Hepatic stellate cell (primary cell): ENCODE measurements around the gene GRK5.

Source experiments
- DNase-seq: peaks from one replicate; pipeline ENCODE4 v3.0.0; 2011; ENCODE audit warnings: low spot score

The GRK5 gene

DNA sequence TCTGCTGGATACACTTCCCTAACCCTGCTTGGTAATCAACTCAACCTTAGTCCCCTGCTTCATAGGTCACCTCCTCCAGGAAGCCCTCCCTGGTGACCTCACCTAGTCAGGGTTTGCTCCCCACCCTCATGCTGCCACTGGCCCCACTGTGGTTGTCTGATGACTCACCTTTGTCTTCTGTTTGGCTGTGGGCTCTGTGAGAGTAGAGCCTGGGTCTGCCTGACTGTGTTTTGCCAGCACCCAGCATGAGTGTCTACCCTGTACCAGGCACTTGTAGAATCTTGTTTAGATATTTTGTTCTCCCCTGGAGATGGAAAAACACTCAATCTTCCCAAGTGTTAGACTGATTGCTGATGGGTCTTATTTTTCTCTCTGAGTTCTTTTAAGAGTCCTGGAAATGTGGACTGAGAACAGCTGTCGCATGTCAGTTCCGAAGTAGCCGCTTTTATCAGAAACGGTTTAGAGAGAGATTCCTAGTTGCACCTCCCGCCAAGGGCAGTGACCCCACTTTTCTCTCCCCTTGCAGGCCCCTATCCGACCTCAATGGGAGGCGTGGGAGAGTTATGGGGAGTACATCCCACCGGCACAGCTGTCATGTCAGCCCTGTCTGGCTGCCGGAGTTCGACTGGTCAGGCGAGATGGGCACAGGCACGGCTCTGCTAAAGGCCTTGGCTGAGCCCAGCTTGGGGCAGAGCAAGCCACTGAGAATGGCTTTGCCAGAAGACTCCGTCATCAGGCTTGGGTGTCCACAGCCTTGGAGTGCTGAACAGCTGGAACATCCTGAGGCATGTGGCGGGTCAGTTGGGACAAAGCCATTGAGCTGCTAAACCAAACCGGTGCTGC, 134.3 kb downstream of the GRK5 start:
- peak; percentile 82 for DNase-seq

DNA sequence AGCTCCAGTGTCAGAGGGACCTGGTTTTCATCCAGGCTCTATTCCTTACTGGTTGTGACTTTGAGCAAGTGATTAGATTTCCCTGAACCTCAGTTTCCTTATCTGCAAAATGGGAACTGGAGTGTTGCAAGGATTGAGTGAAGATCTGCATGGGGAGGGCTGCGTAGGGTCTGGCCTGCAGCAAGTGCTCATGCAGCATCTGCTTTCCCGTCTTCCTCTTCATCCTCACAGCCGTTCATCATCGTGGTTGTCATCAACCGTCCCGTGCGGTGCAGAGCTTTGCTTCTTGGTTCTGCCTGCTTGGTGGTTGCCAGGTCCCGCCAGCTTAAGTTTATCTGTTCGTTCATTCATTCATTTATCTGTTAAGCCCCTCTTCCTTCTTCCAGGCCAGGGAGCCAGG, 135.0 kb downstream of the GRK5 start:
- DNase-seq: no peak

DNA sequence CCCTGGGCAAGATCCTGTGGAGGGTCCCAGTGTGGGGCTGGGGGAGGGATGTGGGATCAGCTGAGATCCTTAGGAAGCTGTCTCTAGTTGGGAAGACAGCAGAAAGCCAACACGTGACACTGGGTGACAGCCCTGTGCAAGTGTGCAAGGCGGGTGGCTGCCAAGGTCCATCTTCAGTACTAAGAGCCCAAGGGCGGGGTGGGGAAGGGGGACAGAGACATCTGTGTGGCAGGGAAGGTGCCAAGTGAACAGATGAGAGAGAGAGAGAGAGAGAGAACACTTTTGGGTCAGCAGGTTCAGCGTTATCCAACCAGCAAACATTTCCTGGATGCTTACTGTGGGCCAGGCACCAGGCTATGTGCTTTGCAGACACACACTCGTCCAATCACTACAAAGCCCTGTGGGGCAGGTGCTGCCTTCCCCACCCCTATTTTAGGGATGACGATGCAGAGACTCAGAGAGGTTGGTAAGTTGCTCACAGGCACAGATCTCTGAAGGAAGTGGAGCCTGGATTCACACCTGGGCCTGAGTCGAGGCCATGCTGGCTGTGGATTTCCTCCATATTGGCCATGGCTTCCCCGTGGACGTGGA, 135.7 kb downstream of the GRK5 start:
- DNase-seq: no peak

DNA sequence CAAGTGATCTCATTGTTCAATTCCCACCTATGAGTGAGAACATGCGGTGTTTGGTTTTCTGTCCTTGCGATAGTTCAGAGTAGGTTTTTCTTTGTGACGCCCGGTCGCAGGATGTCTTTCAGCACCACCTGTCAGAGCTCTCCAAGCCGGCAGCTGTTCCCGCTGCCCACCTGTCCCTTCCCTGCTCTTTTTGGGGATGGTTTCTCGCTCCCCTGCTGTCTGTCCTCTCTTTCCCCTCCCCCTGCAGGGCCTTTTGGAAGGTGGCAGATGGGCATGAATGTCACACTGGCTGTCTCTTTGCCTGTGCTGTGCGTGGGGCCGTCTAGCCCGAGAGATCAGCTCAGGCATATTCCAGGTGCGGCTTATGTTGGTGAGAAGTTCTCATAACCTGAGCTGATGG, 137.0 kb downstream of the GRK5 start:
- no peak for DNase-seq

DNA sequence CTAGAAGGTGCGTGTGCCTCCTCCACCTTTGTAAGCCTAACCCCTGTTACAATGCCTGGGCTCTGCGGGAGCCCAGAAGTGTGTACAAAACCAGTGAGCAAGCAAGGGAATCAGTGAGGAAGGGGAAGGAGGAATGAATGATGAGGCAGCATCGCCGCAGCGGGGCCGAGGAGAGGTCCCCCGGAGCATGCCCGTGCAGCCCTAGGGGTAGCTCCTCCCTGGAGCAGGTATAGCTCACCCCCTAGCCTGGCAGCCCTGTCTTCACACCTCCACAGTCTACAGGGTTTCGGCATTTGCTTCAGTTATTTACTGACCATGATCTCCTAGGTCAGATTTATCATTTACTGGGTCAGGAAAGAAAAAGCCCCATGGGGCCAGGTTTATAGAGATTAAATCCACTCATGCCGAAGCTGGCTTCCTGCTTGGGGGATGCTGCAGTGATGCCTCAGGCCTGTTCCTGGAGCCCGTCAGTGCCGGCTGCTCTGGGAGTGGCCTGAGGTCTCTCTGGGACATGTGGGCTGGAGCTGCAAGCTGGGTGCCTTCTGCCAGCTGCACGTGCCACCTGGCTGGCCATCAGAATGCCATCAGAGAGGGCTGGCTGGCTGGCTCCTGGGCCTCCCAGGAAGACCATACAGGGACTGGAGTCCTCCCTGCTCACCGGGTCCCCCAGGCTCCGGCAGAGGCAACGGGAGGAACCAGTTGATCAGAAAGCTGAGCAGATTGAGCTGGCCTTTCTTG, 138.9 kb downstream of the GRK5 start:
- DNase-seq: no peak

DNA sequence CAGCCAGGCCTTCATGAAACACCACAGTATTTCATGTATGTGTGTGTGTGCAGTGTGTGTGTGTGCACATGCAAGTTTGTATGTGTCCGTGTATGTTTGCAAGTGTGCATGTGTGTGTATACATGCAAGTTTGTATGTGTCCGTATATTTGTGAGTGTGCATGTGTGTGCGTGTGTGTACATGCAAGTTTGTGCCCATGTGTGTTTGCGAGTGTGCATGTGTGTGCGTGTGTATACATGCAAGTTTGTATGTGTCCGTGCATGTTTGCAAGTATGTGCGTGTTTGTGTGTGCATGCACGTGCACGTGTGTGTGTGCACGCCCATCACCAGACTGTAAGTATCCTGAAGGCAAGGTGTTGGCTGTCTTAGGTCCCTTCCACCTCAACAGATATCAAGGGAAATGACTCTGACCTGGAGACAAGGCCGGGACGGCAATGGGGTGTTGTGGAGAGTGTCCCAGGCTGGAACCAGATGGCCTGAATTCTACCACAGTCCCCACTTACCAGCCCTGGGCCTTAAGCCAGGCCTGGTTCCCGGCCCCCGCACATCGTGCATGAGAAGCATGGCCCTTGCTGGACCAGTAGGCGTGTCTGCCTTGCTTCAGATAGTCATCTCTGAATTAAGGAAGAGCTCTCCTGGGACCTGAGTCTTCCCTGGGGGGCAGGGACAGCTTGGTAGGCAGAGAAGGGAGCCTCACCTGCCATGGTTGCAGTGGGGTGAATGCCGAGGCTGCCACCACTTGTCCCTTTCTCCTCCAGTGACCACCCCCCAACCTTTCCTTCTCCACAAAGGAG, 140.0 kb downstream of the GRK5 start:
- DNase-seq: no peak

DNA sequence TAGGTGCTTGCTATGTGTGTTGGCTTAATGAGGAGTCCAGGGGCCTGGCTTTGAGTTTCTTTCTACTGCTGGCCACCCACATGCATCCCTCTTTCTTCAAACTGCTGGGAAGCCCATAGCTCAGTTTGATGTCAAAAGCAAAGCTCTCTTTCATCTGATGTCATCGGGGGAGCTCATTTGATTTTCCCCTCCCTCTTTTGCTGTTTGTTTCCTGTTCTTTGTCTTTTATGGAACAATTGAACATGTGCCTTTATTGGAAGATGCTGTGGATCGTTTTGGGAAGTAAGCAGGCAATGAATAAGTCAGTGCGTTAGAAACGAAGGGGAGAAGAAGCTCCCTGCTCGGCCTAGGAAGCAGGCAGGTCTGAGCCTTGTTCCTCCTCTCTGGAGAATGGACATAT, 140.7 kb downstream of the GRK5 start:
- no peak for DNase-seq

DNA sequence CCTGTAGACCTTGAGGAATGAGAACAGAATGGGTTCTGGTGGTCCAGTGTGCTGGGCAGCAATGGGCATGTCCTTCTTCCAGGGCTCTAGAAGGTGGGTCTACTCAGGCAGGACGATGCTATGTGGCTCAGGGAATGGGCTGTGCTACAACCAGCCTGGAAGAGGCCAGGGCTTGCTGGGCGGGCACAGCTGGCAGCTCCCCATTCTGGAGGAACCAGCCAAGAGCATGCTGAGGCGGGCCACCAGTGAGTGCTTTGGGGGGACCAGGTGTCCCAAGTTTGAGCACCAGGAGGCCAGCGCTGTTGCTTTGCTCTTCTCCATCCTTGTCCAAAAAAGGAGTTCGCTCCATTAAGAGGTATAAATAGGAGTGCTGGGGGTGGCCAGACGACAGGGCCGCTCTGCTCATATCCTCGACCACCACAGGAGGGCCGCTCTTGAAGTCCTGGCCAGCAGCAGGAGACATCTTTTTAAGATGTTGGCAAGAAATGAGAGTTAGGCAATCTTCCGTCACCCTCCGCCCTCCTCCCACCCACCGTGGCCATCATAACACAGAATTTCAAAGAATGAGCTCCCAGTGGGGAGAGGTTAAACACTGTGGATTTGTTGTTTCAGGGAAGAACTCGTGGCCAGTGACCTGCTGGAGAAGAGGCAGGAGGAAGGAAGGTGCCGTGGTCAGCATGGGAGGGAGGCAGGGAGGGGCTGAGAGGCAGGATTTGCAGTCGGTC, 141.3 kb downstream of the GRK5 start:
- no peak for DNase-seq

DNA sequence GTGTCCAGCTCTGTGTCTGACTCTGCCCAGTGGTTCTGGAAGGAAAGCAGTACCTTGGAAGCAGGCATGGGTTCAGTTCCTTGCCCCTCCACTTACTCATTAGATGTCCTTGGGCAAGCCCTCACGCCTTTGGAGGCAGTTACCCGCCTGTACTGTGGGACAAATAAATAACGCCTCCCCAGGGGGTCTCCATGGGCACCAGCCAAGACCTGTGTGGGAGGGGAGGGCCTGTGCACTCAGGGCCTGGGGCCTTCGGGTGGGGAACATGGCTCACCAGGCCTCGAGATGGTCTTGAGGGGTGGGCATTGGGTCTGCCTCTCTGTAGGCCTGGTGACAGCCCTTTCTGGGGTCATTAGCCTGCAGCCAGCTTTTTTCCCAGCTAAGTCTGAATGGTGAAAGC, 142.0 kb downstream of the GRK5 start:
- no peak for DNase-seq

DNA sequence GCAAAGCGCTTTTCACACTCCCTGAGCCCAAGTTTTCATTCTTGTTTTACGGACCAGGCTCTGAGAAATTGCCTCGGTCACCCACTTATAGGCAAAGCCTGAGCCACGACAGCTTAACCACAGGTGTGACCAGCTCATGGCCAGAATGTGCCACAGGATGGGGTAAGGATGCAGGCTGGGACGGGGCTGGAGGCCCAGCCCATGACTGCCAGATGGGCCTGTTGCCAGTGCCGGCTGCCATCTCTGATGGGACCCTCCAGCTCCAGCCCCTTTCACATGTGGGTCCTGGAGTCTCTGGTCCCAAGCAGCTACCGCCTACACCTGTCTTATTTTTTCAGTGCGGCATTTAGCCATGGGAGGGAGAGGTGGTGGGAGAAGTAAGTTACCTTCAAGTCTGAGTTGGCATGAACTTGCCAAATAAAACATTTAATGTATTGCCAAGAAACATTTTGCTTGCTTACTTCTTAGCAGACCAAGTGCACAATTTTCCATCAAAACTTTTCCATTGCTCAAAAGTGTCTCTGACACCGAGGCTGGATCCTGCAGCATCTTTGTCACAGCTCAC, 142.6 kb downstream of the GRK5 start:
- no peak for DNase-seq

DNA sequence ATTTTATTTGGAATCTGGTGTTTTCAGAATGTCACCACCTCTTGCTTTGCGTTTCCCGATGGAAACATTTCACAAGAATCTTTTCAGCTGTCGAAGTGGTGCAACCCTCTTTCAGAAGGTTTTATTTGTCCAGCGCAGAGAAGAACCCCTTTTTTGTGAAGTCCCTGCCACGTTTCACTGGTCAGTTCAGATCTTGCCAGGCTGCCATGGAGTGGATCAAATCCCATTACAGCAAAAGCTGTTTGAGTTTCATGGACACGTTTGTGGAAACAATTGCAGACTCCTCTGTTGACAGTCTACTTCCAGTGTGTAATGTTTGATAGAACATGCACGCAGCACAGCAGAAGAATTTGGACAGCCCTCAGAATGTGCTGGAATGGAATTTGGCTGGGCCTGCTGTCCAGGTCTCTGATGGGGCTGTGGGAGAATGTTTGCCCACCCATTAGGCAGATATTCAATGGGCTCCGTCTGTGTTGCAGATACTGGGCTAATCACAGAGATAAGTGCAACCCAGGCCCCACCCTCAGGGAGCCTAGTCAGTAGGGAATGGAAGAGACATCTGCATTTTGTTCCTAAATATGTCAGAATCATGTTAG, 143.2 kb downstream of the GRK5 start:
- no peak for DNase-seq

DNA sequence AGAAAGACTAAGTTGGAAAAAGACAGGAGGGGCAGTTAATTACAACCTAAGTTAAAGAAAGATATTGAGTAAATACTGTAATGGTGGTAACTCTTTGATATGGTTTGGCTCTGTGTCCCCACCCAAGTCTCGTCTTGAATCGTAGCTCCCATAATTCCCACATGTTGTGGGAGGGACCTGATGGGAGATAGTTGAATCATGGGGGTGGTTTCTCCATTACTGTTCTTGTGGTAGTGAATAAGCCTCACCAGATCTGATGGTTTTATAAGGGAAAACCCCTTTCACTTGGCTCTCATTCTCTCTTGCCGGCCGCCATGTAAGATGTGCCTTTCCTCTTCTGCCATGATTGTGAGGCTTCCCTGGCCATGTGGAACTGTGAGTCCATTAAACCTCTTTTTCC, 143.8 kb downstream of the GRK5 start:
- no peak for DNase-seq

DNA sequence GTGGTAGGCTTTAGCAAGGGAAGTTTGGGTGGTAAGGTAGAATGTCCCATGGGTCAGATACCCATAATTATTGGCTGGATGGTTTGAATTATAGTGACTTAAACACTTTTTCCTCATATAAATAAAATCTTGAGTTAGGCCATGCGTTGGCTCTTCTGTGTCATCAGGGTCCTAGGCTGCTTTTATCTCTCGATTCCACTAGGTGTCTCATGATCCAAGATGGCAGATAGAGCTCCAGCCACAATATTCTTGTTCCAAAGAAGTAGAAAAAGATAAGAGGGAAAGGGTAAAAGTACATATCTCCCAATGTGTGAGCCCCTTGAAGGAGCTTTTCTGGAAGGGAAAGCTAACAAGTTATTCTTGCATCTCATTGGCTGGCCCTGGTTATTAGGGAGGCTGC, 144.7 kb downstream of the GRK5 start:
- DNase-seq: no peak

DNA sequence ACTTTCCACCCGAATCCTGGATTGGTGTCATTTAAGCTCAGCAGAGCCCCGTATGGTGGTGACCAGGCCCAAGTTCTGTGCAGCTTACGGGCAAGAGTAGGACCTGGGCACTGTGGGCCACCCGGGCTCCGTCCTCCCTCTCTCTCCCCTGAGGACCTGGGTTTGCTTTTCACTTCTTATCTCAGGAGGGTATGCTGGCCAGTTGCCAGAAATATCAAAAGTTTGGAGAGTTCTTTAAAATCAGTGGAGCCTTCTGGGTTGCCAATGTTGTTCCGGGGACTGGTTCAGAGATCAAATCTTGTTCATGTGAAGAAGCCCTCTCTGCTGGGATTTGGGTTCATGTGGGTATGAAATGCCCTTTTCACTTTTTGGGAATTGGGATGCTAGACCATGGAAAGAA, 145.4 kb downstream of the GRK5 start:
- no peak for DNase-seq

DNA sequence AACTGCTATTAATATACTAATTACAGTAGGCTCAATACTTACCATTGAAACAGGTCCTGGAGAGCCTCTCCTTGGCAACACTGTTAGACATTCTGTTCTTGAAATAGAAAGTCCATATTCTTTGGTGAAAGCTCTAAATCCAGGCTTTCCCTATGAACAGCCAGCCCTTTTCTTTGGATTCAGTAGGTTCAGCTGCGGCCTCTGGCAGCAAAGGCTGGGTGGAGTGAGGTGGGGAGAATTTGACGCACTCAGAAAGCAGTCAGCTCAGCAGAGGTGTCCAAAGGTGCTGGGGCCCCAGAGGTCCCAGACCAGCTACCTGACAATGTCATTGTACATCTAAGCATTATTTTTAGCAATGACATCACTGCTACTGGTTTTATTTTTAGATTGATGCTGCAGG, 146.1 kb downstream of the GRK5 start:
- no peak for DNase-seq

DNA sequence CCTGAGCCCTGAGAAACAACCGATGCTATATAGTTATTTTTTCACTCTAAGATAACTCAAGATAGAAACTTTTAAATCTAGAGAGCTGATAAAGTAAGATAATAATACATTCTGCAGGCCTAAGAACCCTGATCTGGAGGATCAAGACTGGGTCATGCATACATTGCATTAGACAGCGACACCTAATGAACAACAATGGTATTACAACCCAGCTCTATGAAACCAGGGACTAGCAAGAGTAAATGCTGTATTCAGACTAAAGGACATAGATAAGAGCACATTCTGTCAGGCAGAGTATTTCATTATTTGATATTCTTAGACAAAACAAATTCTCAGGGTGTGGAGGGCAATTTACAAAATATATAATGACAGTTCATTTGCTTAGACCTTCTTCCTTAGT, 148.6 kb downstream of the GRK5 start:
- DNase-seq: no peak

DNA sequence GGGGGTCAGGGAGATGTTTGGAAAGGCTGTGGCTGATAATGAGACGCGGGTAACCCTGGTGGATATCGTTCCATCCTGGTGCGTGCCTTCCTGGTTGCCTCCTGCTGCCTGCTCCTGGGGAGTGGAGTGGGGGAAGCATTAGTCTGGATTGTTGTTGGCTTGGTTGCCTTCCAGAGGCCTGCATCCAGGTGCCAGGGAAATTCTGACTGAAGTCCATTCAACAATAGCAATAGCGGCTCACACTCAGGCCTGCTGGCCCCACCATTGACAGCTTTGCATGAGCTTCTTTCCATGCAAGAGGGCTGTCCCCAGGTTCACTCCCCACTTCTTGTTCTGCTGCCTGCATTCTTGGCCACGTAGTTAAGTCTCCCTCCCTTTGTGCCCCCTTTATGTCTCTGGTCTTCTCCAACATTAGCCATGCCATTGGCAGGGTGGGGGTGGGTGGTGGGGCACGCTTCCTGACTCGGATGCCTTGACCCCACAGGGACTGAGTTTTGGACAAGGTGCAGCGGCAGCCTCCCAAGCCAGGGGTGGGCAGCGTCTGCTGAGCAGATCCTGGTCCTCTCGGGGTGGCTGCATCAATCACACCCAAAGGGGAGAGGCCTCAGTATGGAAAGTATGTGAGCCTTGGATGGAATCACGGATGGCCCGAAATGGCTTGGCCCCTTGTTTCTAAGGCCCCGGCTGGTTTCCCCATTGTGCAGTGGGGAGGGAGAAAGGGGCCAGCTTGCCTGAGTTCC, 150.2 kb downstream of the GRK5 start:
- no peak for DNase-seq

DNA sequence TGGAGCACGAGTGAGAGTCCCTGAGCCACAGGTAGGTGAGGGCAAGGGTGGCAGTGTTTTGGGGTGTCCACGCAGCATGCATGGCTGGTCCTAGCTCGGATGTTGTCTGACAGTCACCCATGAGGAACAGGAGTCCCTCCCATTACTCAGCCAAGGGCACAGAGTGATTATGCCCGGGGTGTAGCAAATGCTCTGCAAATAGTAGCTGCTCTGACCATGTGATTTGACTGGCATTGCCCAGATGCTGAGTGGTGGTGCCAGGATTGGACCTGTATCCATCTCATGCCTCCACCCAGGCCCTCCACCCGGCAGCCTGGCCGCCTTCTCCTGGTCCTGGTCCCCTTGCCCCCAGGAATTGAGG, 150.8 kb downstream of the GRK5 start:
- DNase-seq: no peak

DNA sequence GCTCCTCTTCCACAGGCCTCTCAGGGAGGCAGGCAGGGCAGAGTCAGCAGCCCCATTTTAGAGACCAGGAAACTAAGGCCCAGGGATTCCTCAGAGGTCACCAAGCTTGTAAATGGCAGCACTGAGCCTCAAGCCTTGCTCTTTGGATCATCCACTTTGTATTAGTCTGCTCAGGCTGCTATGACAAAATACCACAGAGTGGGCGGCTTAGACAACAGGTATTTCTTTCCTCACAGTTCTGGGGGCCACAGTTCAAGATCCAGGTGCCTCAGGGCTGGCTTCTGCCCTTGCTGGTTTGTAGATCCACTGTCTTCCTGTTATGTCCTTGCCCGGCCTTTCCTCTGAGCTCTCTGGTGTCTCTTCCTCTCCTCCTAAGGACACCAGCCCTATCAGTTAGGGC, 151.2 kb downstream of the GRK5 start:
- DNase-seq: no peak

DNA sequence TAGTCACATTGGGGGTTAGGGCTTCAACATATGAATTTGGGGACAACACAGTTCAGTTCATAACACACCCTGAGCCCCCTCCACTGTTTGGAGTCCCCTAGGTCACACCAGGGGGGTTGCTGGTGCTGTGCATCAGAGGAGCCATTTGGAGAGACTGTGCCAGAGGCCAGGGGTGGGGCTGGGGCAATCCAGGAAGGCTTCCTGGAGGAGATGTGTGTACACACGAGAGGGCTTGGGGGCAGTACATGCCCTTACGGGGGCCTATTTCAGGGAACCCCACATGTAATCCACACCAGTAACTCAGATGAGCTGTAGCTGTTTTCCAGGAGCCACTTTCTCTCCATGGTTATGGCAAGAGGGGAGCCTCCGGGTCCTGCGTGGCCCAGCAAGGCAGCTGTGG, 151.7 kb downstream of the GRK5 start:
- DNase-seq: no peak
